CD4-positive, alpha-beta T cell treated with Interleukin-4 for 4 hours (primary cell): Measurements from ENCODE around the gene CDKL4.
A peak's percentile ranks its signal among the peaks of the same experiment; 100 is the strongest.
"Not testable (repeated sequence)": the region's sequence is repeated elsewhere in the genome, so short reads cannot be mapped to it uniquely, and the experiment has no call there.

Experiments used
- DNase-seq: peaks from one replicate; pipeline ENCODE4 v3.0.0-alpha.2; 2020

The CDKL4 gene

GRCh38 chr2:39140948-39141333 lies 102.8 kb downstream of the CDKL4 start:
- DNase-seq: not testable (repeated sequence)

DNA sequence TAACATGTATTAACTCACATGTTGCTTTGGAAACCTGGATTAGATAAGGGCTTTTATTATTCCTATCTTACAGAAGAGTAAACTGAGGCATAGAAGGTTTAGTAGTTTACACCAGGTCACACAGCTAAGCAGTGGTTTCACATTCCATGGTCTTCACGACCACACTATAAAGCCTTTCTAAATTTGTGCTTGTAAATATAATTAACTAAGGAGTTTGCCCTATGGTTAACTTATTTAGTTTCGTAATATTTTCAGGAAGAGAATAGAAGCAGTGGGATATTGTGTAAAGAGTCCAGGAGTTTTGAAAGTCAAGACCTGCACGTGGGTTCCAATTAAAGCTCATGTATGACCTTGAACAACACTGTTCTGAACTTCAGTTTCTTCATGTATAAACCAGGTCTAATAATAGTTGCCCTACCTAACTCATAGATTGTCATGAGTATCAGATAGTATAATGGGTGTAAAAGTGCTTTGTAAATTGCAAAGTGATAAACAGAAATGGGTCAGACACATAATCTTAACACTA lies 103.4 kb downstream of the CDKL4 start:
- DNase-seq: no peak

- no peak for DNase-seq
Observed at GRCh38 chr2:39139511-39140237, 104.1 kb downstream of the CDKL4 start.

- DNase-seq: no peak
Observed at GRCh38 chr2:39138837-39139211, 104.9 kb downstream of the CDKL4 start.

GRCh38 chr2:39138187-39138836 lies 105.5 kb downstream of the CDKL4 start:
- DNase-seq: not testable (repeated sequence)

- peak; percentile 31 for DNase-seq
Observed at GRCh38 chr2:39136799-39137198, 107.0 kb downstream of the CDKL4 start.

DNA sequence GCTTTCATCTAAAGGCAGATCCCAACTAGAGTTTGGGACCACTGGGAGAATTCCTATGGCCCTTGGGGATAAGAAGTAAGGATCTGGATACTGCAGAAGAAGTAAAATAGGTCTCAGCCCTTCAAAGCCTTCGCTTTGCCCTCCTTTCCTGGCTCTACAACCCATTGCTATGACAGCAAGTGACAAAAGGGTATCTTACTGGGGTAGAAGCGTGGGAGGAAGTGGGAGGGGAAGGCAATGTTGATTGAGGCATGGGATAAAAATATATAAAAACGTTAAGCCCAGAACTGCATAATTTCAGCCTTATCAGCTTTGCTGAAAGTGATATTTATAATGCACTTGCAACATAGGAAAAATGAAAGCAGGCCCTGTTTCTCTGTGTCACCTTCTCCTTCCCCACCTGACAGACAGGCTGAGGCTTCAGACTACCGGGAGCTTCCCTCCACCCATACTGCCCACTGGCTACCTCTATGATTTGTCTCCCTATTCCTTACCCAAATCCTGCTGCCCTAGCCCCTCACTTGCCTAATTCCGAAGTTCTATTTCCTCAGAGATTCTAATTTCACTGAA lies 108.0 kb downstream of the CDKL4 start:
- DNase-seq: no peak

- no peak for DNase-seq
Observed at GRCh38 chr2:39133215-39133851, 110.4 kb downstream of the CDKL4 start.

- DNase-seq: peak; percentile 89
Observed at GRCh38 chr2:39128919-39129391, 114.8 kb downstream of the CDKL4 start.

DNA sequence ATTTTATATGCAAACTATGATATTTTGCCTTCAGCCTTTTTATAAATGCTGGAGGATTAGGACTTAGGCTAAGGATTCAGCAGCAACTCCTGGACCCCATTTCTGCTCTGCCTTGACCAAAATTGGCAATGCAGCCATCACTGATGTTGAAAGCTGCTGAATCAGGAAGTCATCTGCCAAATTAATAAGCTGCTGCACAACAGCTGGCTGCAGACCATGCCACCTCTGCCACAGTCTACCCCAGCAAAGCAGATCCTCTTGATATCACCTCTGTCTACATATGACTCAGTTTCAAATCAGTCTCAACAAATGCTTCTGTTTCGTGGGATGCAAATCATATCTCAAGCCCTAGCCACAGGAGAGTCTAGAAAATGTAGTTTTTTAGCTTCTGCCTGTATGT lies 115.8 kb downstream of the CDKL4 start:
- peak; percentile 87 for DNase-seq
